Caco-2 (cell line): ENCODE measurements around the gene COL25A1. TPM values are rescaled to one million over a fixed set of nuclear protein-coding genes. Genes with fewer than 3 reads are reported as not detected.

ENCODE experiments used
- BruUV-seq: library from RNA; stranded (reverse); fragments of 400-500 nt; replicated peaks from 2 replicates; lab custom pipeline; 2021; lab: Mats Ljungman, UMichigan
- CTCF ChIA-PET: fragments of 300-600 bp; sonication (Branson Sonifier 250); formaldehyde crosslinking; loops from one replicate; lab custom pipeline; 2022; ENCODE audit warnings: antibody characterized with exemption; lab: Charles Lee
- POLR2A ChIA-PET: fragments of 300-600 bp; sonication (Branson Sonifier 250); formaldehyde crosslinking; loops from one replicate; lab custom pipeline; 2022; ENCODE audit warnings: antibody characterized with exemption; lab: Charles Lee
- DNase-seq, 2 experiments: peaks; one replicate each; pipeline versions ENCODE4 v3.0.0 to v3.0.0-alpha.2; 2020 to 2022
- H3K27me3 ChIP-seq: replicated peaks from 2 replicates; pipeline ENCODE4 v1.6.0; 2011; ENCODE audit warnings: low read length; ENCODE audit not compliant: control insufficient read depth, insufficient read depth
- H3K36me3 ChIP-seq: 2 replicates; pipeline ENCODE4 v1.5.1; 2011; ENCODE audit warnings: low read length; ENCODE audit not compliant: control insufficient read depth, insufficient read depth
- H3K4me1 ChIP-seq: fragments of 250-450 bp; sonication (Bioruptor Pico); 2 replicates; pipeline ENCODE4 v1.5.1; 2020; ENCODE audit warnings: mild to moderate bottlenecking
- H3K4me3 ChIP-seq: 2 replicates; pipeline ENCODE4 v1.5.1; 2011; ENCODE audit warnings: low read depth, mild to moderate bottlenecking, control low read depth, low read length
- H3K9me3 ChIP-seq: fragments of 250-450 bp; sonication (Bioruptor Pico); 2 replicates; pipeline ENCODE4 v1.5.1; 2020; ENCODE audit warnings: mild to moderate bottlenecking, moderate library complexity
- H3K27ac Mint-ChIP-seq: one replicate; pipeline ENCODE4 v1.8.0; 2022; ENCODE audit warnings: mixed read lengths; ENCODE audit not compliant: unreplicated experiment
- H3K27me3 Mint-ChIP-seq: one replicate; pipeline ENCODE4 v1.8.0; 2022; ENCODE audit warnings: mixed read lengths; ENCODE audit not compliant: insufficient read depth, unreplicated experiment
- H3K36me3 Mint-ChIP-seq: one replicate; pipeline ENCODE4 v1.8.0; 2022; ENCODE audit warnings: mild to moderate bottlenecking, mixed read lengths; ENCODE audit not compliant: insufficient read depth, unreplicated experiment
- H3K4me1 Mint-ChIP-seq: one replicate; pipeline ENCODE4 v1.8.0; 2022; ENCODE audit warnings: low read depth, mixed read lengths; ENCODE audit not compliant: unreplicated experiment
- H3K4me3 Mint-ChIP-seq: one replicate; pipeline ENCODE4 v1.8.0; 2022; ENCODE audit warnings: mild to moderate bottlenecking, moderate library complexity, mixed read lengths; ENCODE audit not compliant: unreplicated experiment
- H3K9me3 Mint-ChIP-seq: one replicate; pipeline ENCODE4 v1.8.0; 2022; ENCODE audit warnings: mixed read lengths; ENCODE audit not compliant: unreplicated experiment
- intact Hi-C: fragments of 100-400 bp; cut with micrococcal nuclease; formaldehyde crosslinking; loops from one replicate; pipeline ENCODE4 v1.10.0; 2022; ENCODE audit not compliant: unreplicated experiment
- total RNA-seq: library from RNA; stranded (reverse); gene quantifications from 2 replicates; pipeline ENCODE4 v1.2.3, GENCODE V29; 2022
- TF ChIP-seq, protein P1 (sequence below), 2 experiments: fragments of 200-600 bp in 1 of 2; IDR thresholded peaks; 1 replicate in 1 of 2; 2 replicates in 1 of 2; pipeline versions ENCODE4 v1.5.1 to v1.8.0; 2011 to 2022; ENCODE audit warnings: antibody characterized with exemption in 1 of 2, control low read depth in 1 of 2, inconsistent platforms in 1 of 2, low read depth in 1 of 2, low read length in 1 of 2, mild to moderate bottlenecking in 1 of 2, moderate library complexity in 1 of 2; ENCODE audit not compliant: insufficient read depth in 1 of 2, severe bottlenecking in 1 of 2, unreplicated experiment in 1 of 2

The COL25A1 gene
- total RNA-seq, 1 experiment from 2014 or later = not detected

GRCh38 chr4:109179061-109179460, 123.4 kb downstream of the COL25A1 start:
- H3K4me1 Mint-ChIP-seq = no peaks in the 10 kb centered on the region
- no peak overlapping the region for H3K27ac Mint-ChIP-seq
- TF ChIP-seq, protein P1, sequence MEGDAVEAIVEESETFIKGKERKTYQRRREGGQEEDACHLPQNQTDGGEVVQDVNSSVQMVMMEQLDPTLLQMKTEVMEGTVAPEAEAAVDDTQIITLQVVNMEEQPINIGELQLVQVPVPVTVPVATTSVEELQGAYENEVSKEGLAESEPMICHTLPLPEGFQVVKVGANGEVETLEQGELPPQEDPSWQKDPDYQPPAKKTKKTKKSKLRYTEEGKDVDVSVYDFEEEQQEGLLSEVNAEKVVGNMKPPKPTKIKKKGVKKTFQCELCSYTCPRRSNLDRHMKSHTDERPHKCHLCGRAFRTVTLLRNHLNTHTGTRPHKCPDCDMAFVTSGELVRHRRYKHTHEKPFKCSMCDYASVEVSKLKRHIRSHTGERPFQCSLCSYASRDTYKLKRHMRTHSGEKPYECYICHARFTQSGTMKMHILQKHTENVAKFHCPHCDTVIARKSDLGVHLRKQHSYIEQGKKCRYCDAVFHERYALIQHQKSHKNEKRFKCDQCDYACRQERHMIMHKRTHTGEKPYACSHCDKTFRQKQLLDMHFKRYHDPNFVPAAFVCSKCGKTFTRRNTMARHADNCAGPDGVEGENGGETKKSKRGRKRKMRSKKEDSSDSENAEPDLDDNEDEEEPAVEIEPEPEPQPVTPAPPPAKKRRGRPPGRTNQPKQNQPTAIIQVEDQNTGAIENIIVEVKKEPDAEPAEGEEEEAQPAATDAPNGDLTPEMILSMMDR (IDR thresholded peaks at IDR 0.05; ENCODE audit: insufficient read depth in 1 of 2, low read depth in 1 of 2, low read length in 1 of 2, severe bottlenecking in 1 of 2, unreplicated experiment in 1 of 2) = no peak
- POLR2A ChIA-PET = interaction anchor here (0.8 kb wide), 1 partner anchor 346 kb away, joined by 3 read pairs; no protein-coding TSS in a partner anchor
- no peaks in the 10 kb centered on the region for H3K9me3 Mint-ChIP-seq
- CTCF ChIA-PET = no interaction called here
- DNase-seq = no peak
- BruUV-seq = no TSS peak
- Histone ChIP-seq H3K9me3 (no peaks in the 10 kb centered on the region), H3K27me3 (no peaks in the 10 kb centered on the region), H3K4me3 (no peak overlapping the region), H3K4me1 (no peaks in the 10 kb centered on the region), H3K36me3 (no peaks in the 10 kb centered on the region)
- intact Hi-C loops = no loop called here
- no peak overlapping the region for H3K4me3 Mint-ChIP-seq
- peaks cover 5% of the 10 kb centered on the region for H3K27me3 Mint-ChIP-seq
- H3K36me3 Mint-ChIP-seq = no peaks in the 10 kb centered on the region

- BruUV-seq = no TSS peak
- no peaks in the 10 kb centered on the region for H3K36me3 ChIP-seq
- ChIA-PET CTCF (no interaction called here), POLR2A (no interaction called here)
- Mint-ChIP-seq H3K4me3 (no peak overlapping the region), H3K9me3 (no peaks in the 10 kb centered on the region), H3K36me3 (no peaks in the 10 kb centered on the region), H3K27me3 (peaks cover 5% of the 10 kb centered on the region), H3K4me1 (no peaks in the 10 kb centered on the region), H3K27ac (no peak overlapping the region)
- H3K9me3 ChIP-seq = no peaks in the 10 kb centered on the region
- DNase-seq = no peak
- no peak overlapping the region for H3K4me3 ChIP-seq
- no peaks in the 10 kb centered on the region for H3K4me1 ChIP-seq
- intact Hi-C loops = no loop called here
- TF ChIP-seq, protein P1 (IDR thresholded peaks at IDR 0.05; ENCODE audit: insufficient read depth in 1 of 2, low read depth in 1 of 2, low read length in 1 of 2, severe bottlenecking in 1 of 2, unreplicated experiment in 1 of 2) = no peak
- H3K27me3 ChIP-seq = no peaks in the 10 kb centered on the region
Observed at GRCh38 chr4:109177096-109177810, 125.2 kb downstream of the COL25A1 start.

GRCh38 chr4:109174224-109174953, 128.1 kb downstream of the COL25A1 start:
- CTCF ChIA-PET = no interaction called here
- no TSS peak for BruUV-seq
- no peak for DNase-seq
- H3K27me3 Mint-ChIP-seq = peaks cover 3% of the 10 kb centered on the region
- no peak overlapping the region for H3K27ac Mint-ChIP-seq
- TF ChIP-seq, protein P1 (IDR thresholded peaks at IDR 0.05; ENCODE audit: insufficient read depth in 1 of 2, low read depth in 1 of 2, low read length in 1 of 2, severe bottlenecking in 1 of 2, unreplicated experiment in 1 of 2) = no peak
- no peaks in the 10 kb centered on the region for H3K9me3 Mint-ChIP-seq
- no peaks in the 10 kb centered on the region for H3K4me1 ChIP-seq
- H3K4me1 Mint-ChIP-seq = no peaks in the 10 kb centered on the region
- no peak overlapping the region for H3K4me3 ChIP-seq
- no peaks in the 10 kb centered on the region for H3K36me3 ChIP-seq
- no peaks in the 10 kb centered on the region for H3K9me3 ChIP-seq
- H3K36me3 Mint-ChIP-seq = no peaks in the 10 kb centered on the region
- intact Hi-C loops = no loop called here
- H3K27me3 ChIP-seq = no peaks in the 10 kb centered on the region
- no peak overlapping the region for H3K4me3 Mint-ChIP-seq
- POLR2A ChIA-PET = no interaction called here
